IPS DF 4.7 (cell line): Measurements from ENCODE around the gene MAB21L2.

Experiments used
- DNase-seq: peaks from one replicate; pipeline ENCODE4 v3.0.0-alpha.2; 2013; ENCODE audit warnings: low spot score; ENCODE audit errors: extremely low read depth

The MAB21L2 gene

GRCh38 chr4:150600812-150601445 lies 19.0 kb downstream of the MAB21L2 start:
- DNase-seq, result no peak

GRCh38 chr4:150609131-150609530 lies 27.2 kb downstream of the MAB21L2 start:
- no peak for DNase-seq

GRCh38 chr4:150619042-150619441 lies 37.1 kb downstream of the MAB21L2 start:
- no peak for DNase-seq

- DNase-seq, result no peak
These were observed 42.1 kb downstream of the MAB21L2 start for GRCh38 chr4:150624055-150624454.

DNA sequence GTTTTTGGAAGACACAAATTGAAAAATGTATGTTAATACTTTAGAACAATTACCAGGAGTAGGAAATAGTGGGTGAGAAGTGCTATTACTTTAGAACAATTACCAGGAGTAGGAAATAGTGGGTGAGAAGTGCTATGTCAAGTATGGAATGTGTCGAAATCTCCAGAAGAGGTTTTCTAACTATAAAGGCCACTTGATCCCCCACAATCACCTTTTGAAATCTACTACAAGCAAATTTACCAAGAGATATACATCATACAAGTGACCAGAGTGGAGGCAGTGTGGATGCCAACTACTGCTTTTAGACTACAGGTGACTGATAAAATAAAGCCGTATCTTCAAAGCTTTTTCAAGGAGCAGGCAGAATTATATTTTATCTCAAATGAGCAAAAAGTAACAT lies 43.1 kb downstream of the MAB21L2 start:
- no peak for DNase-seq

DNA sequence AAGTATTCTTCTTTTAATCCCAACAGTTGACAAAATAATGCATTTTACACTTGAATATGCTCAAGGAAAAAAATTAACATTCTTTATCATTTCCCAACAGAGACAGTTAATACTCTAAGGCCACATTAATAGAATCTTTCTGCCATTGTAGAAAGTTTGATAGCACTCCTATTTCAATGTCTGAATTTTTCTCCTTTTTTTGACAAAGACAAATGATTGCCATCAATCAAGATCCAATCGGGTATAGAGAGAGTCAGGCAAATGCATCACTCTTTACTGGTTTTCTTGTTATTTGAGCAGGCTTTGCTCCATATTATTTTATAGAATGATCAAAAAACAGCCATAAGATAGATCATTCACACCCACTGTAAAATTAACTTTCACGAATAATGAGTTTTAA lies 46.1 kb downstream of the MAB21L2 start:
- no peak for DNase-seq

- no peak for DNase-seq
These were observed 50.7 kb downstream of the MAB21L2 start for GRCh38 chr4:150632639-150633038.
